IMR-90 (cell line): ENCODE measurements around the gene CLEC16A.

Experiments used
- BHLHE40 ChIP-seq: fragments of 150-350 bp; IDR thresholded peaks from 2 replicates; pipeline ENCODE4 v1.6.1; 2016; ENCODE audit warnings: mild to moderate bottlenecking, low read depth, low read length
- ELK1 ChIP-seq: fragments of 150-350 bp; IDR thresholded peaks from 2 replicates; pipeline ENCODE4 v1.6.1; 2016; ENCODE audit warnings: low read depth, mild to moderate bottlenecking, low read length, moderate library complexity, borderline replicate concordance
- FOS ChIP-seq: fragments of 150-350 bp; IDR thresholded peaks from 2 replicates; pipeline ENCODE4 v1.6.1; 2016; ENCODE audit warnings: low read depth, low read length
- MXI1 ChIP-seq: IDR thresholded peaks from 2 replicates; pipeline ENCODE4 v1.6.1; 2012; ENCODE audit warnings: low read depth, mild to moderate bottlenecking, low read length, moderate library complexity, borderline replicate concordance
- POLR2A ChIP-seq: IDR thresholded peaks from 2 replicates; pipeline ENCODE4 v1.6.1; 2012; ENCODE audit warnings: mild to moderate bottlenecking, low read depth, low read length
- RAD21 ChIP-seq: IDR thresholded peaks from 2 replicates; pipeline ENCODE4 v1.6.1; 2012; ENCODE audit warnings: low read length, improper control_type of control experiment
- RCOR1 ChIP-seq: IDR thresholded peaks from 2 replicates; pipeline ENCODE4 v1.6.1; 2012; ENCODE audit warnings: mild to moderate bottlenecking, low read length, improper control_type of control experiment; ENCODE audit not compliant: insufficient replicate concordance
- RFX5 ChIP-seq: IDR thresholded peaks from 2 replicates; pipeline ENCODE4 v1.8.0; 2012; ENCODE audit warnings: low read depth, mild to moderate bottlenecking, low read length, moderate library complexity
- SMC3 ChIP-seq: fragments of 150-350 bp; IDR thresholded peaks from 2 replicates; pipeline ENCODE4 v1.6.1; 2016; ENCODE audit warnings: low read depth, mild to moderate bottlenecking, antibody characterized with exemption, low read length, moderate library complexity
- TF ChIP-seq, protein P1 (sequence below): conservative IDR thresholded peaks from 2 replicates; pipeline ENCODE4 v1.5.1; 2012; ENCODE audit warnings: mild to moderate bottlenecking, low read depth, low read length, improper control_type of control experiment
- TF ChIP-seq, protein P2 (sequence below): fragments of 150-350 bp; IDR thresholded peaks from 2 replicates; pipeline ENCODE4 v1.6.1; 2017; ENCODE audit warnings: mild to moderate bottlenecking, antibody characterized with exemption, low read length, low read depth

GRCh38 chr16:11058832-11059231 is 114.5 kb downstream of the CLEC16A start:
- TF ChIP-seq, protein P1, sequence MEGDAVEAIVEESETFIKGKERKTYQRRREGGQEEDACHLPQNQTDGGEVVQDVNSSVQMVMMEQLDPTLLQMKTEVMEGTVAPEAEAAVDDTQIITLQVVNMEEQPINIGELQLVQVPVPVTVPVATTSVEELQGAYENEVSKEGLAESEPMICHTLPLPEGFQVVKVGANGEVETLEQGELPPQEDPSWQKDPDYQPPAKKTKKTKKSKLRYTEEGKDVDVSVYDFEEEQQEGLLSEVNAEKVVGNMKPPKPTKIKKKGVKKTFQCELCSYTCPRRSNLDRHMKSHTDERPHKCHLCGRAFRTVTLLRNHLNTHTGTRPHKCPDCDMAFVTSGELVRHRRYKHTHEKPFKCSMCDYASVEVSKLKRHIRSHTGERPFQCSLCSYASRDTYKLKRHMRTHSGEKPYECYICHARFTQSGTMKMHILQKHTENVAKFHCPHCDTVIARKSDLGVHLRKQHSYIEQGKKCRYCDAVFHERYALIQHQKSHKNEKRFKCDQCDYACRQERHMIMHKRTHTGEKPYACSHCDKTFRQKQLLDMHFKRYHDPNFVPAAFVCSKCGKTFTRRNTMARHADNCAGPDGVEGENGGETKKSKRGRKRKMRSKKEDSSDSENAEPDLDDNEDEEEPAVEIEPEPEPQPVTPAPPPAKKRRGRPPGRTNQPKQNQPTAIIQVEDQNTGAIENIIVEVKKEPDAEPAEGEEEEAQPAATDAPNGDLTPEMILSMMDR, result no peak
- TF ChIP-seq POLR2A, result no peak
- no peak for TF ChIP-seq BHLHE40
- no peak for TF ChIP-seq RCOR1
- TF ChIP-seq ELK1, result no peak
- TF ChIP-seq, protein P2, sequence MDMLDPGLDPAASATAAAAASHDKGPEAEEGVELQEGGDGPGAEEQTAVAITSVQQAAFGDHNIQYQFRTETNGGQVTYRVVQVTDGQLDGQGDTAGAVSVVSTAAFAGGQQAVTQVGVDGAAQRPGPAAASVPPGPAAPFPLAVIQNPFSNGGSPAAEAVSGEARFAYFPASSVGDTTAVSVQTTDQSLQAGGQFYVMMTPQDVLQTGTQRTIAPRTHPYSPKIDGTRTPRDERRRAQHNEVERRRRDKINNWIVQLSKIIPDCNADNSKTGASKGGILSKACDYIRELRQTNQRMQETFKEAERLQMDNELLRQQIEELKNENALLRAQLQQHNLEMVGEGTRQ, result no peak
- TF ChIP-seq RFX5, result no peak
- TF ChIP-seq FOS, result no peak
- TF ChIP-seq RAD21, result no peak
- no peak for TF ChIP-seq SMC3
- no peak for TF ChIP-seq MXI1
